ENCODE data around the gene ZNF407. TPM values are rescaled to one million over a fixed set of nuclear protein-coding genes. Genes with fewer than 3 reads are reported as not detected.

Gene ZNF407
- total and polyA plus RNA-seq, 2 of the 13 experiments (the other 11 are each of a cell fraction or from before 2014, with no cell fraction given): 2.3 to 8.7 TPM

GRCh38 chr18:74857901-74858300 is 260.2 kb downstream of the ZNF407 start:
- BruUV-seq (replicated peaks): no TSS peak
- FAIRE-seq: no peak
- no peak for ATAC-seq
- Histone ChIP-seq H3K9me3 (ENCODE audit: low read length) (no peaks in the 10 kb centered on the region), H3K4me2 (ENCODE audit: low read depth, low read length) (no peak overlapping the region), H3K4me3 (replicated peaks in 1 of 3; ENCODE audit: insufficient read depth in 1 of 3, low read depth in 2 of 3, low read length in 3 of 3) (no peak overlapping the region), H3K9ac (ENCODE audit: insufficient read depth, low read depth, low read length) (no peak overlapping the region), H3K27me3 (ENCODE audit: control insufficient read depth in 1 of 2, insufficient read depth in 2 of 2, low read length in 2 of 2) (no peaks in the 10 kb centered on the region), H3K79me2 (ENCODE audit: insufficient read depth, low read length) (no peaks in the 10 kb centered on the region), H4K20me1 (ENCODE audit: insufficient read depth, low read length) (no peaks in the 10 kb centered on the region), H3K4me1 (ENCODE audit: insufficient read depth, low read length) (no peaks in the 10 kb centered on the region), H3K27ac (ENCODE audit: extremely low read length, insufficient read depth, low read length) (no peak overlapping the region), H3K36me3 (replicated peaks in 1 of 2; ENCODE audit: control insufficient read depth in 1 of 2, insufficient read depth in 2 of 2, low read length in 2 of 2) (no peaks in the 10 kb centered on the region), H2AFZ (ENCODE audit: low read length) (no peak overlapping the region)
- DNase-seq (ENCODE audit: low spot score): no peak
- 94% methylated on average over 1 of the region's 1 CpG for WGBS (ENCODE audit: low lambda C conversion rate)
- in situ Hi-C loops (cut with HindIII; ENCODE audit: extremely low pct_ligation_motif_present, low pct_unique_long_range_greater_than_20kb) (no loop called here), intact Hi-C loops (cut with micrococcal nuclease; ENCODE audit: unreplicated experiment) (no loop called here)
- ChIA-PET POLR2A (no interaction called here), CTCF (ENCODE audit: low intra/inter-chr PET ratio, low total read pairs) (no interaction called here)
- TF ChIP-seq, protein P1, sequence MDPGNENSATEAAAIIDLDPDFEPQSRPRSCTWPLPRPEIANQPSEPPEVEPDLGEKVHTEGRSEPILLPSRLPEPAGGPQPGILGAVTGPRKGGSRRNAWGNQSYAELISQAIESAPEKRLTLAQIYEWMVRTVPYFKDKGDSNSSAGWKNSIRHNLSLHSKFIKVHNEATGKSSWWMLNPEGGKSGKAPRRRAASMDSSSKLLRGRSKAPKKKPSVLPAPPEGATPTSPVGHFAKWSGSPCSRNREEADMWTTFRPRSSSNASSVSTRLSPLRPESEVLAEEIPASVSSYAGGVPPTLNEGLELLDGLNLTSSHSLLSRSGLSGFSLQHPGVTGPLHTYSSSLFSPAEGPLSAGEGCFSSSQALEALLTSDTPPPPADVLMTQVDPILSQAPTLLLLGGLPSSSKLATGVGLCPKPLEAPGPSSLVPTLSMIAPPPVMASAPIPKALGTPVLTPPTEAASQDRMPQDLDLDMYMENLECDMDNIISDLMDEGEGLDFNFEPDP (CRISPR knock-in tag; conservative IDR thresholded peaks at IDR 0.05): no peak
- TF ChIP-seq ZNF326 (CRISPR knock-in tag; IDR thresholded peaks at IDR 0.05; ENCODE audit: borderline replicate concordance): no peak
- TF ChIP-seq, protein P2, sequence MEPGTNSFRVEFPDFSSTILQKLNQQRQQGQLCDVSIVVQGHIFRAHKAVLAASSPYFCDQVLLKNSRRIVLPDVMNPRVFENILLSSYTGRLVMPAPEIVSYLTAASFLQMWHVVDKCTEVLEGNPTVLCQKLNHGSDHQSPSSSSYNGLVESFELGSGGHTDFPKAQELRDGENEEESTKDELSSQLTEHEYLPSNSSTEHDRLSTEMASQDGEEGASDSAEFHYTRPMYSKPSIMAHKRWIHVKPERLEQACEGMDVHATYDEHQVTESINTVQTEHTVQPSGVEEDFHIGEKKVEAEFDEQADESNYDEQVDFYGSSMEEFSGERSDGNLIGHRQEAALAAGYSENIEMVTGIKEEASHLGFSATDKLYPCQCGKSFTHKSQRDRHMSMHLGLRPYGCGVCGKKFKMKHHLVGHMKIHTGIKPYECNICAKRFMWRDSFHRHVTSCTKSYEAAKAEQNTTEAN (CRISPR knock-in tag; conservative IDR thresholded peaks at IDR 0.05): no peak
- no peak for TF ChIP-seq PHF21A (CRISPR knock-in tag; IDR thresholded peaks at IDR 0.05)
- no peak for TF ChIP-seq ZFP62 (CRISPR knock-in tag; IDR thresholded peaks at IDR 0.05)
- TF ChIP-seq HNRNPK (IDR thresholded peaks at IDR 0.05; ENCODE audit: low read depth, low read length, poor library complexity, severe bottlenecking): peak; percentile 90
- TF ChIP-seq PCBP1 (IDR thresholded peaks at IDR 0.05; ENCODE audit: borderline replicate concordance, low read depth, low read length): peak; percentile 85; the same call in 1 of the 2 replicates
- no peak for TF ChIP-seq MXD3 (CRISPR knock-in tag; IDR thresholded peaks at IDR 0.05)
- TF ChIP-seq ZNF552 (CRISPR knock-in tag; IDR thresholded peaks at IDR 0.05; ENCODE audit: borderline replicate concordance): no peak
- no peak for TF ChIP-seq PRPF4 (IDR thresholded peaks at IDR 0.05; ENCODE audit: low read depth, low read length, poor library complexity, severe bottlenecking)
- no peak for TF ChIP-seq ZNF576 (CRISPR knock-in tag; IDR thresholded peaks at IDR 0.05)
- no peak for TF ChIP-seq POLR2AphosphoS2 (IDR thresholded peaks at IDR 0.05; ENCODE audit: low read depth, low read length)
